ENCODE results near the gene MAGEF1.

Gene MAGEF1

DNA sequence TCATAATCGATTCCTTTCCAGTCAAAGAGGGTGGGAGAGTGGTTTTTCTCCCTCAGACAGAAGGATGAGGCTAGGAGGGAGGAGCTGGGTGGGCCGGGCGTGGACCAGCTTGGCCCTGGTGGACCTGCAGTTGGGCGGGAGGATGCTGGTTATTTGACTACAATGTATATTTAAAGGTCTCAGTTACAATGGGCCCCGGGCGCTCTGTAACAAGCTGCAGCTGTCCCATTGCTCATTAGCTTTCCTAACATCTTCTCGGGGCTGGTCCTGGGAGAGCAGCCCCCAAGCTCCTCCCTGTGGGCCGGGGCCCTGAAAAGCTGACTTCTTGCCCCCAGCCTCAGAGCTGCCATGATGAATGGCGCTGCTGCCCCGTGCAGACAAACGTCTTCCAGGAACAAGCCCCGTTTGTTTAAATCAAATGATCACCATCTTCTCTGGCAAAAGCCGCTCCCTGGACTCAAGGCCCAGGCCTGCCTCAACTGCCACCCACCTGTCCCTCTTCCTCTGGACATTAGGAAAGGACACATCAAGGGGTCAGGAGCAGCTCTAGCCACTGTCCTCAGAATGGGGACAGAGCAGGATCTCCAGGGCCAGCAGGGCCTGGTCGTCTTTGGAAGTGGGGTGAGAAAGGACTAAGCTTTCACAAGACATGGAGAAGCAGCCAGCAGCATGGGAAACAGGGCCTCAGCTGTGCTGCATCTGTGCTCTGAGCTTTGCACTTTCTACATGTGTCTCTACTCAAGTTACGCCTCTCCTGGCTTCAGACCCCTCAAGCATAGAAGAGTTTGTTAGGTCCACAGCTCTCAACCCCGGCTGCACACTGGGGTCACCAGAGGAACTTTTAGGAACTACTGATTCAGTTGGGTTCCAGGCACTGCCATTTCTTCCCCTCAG is 38.6 kb downstream of the MAGEF1 start:
- in situ Hi-C loops (cut with MboI; ENCODE audit: low sequenced_read_pairs): no loop called here

DNA sequence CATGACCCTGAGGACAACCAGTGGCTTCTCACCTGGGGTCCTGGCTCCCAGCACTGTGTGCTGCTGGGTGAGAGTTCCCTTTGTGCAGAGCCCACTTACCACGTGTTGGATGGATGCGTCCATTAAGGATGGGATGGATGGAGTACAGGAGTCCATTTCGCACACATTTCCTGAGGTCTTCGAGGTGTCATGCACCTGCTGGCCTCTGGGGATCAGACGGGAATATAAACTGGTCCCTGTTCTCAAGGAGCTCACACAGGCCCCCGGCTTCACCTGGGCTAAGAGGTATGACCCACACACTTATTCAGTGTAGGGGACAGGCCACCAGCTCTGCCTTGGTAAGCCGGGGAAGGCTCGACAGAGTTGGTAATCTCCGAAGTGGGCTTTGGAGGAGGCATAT is 39.5 kb downstream of the MAGEF1 start:
- in situ Hi-C loops (cut with MboI; ENCODE audit: low sequenced_read_pairs): no loop called here

- in situ Hi-C loops (cut with MboI; ENCODE audit: low sequenced_read_pairs): no loop called here
Measured at GRCh38 chr3:184670091-184670602, 41.7 kb downstream of the MAGEF1 start.

GRCh38 chr3:184669578-184669977 is 42.3 kb downstream of the MAGEF1 start:
- in situ Hi-C loops (cut with MboI; ENCODE audit: low sequenced_read_pairs): no loop called here

GRCh38 chr3:184666442-184666841 is 45.4 kb downstream of the MAGEF1 start:
- in situ Hi-C loops (cut with MboI; ENCODE audit: low sequenced_read_pairs): no loop called here

- in situ Hi-C loops (cut with MboI; ENCODE audit: low sequenced_read_pairs): no loop called here
Measured at GRCh38 chr3:184665101-184665500, 46.8 kb downstream of the MAGEF1 start.

DNA sequence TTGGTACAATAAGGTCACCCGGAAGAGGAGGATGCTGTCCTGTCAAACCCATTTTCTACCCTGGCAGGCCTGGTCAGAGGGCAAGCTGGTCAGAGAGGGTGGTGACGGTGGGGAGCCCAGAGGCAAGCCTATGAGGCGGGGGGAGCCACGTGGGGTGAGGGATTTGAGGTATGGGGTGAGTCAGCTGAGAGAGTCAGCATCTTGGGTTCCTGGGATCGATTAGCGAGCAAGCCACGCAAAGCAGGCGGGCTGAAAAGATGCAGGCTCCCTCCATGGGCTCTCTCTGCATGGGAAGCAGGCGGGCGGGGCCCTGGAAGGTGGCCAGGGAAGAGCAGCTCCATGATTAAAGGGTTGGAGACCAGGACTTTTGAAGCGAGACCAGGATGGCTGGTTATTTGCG is 48.1 kb downstream of the MAGEF1 start:
- in situ Hi-C loops (cut with MboI; ENCODE audit: low sequenced_read_pairs): no loop called here

DNA sequence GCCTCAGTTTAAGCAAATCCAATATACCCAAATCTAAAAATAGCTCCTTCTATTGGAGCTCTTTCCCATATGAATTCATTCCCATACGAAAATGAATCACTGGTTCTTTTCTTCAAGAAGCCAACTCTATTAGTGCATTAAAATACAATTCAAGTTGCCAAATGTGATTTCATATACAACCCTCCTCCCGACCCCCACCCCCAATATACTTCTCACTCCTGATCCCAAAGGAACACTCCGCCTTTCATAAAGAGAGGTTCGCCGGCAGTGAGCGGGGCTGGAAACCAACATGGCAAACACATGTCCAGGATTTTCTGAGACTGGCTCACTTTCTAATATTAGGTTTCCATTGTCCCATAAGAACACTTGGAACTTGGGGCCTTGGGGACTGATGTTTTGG is 48.5 kb downstream of the MAGEF1 start:
- in situ Hi-C loops (cut with MboI; ENCODE audit: low sequenced_read_pairs): no loop called here

DNA sequence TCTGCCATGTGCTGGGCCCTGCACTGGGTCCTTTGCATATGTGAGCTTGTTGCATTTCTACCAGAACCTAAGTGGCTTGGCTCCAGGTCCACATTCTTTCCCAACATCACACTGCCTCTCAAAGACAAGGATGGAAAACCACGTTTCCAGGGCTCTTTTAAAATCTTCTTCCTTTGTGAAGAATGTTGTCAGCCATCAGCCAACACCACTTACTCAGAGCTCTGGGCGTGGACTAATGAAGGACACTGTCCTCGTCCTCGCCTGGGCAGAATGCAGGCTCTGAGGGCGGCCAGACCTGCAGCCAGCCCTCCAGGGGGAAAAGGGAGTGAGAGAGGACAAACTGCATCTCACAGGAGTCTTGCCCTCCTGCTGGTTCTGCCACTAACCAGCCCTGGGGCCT is 49.7 kb downstream of the MAGEF1 start:
- in situ Hi-C loops (cut with MboI; ENCODE audit: low sequenced_read_pairs): no loop called here

DNA sequence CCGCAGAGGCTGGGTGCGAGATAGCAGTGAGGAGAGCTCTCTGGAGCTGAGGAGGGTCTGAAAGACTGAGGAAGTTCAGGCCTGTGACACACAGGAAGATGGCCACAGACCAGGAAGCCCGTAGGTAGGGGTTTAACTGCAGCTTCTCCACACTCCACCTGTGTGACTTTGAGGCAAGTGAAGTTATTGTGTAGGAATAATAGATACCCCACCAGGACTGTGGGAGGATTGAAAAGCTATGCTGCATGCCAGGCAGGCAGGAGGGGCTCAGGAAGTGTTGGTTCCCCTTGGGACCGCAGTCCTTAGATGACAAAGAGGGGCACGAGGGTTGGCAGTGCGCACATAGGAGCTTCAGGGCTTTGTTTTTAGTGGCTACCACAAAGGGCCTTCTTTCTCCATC is 50.9 kb downstream of the MAGEF1 start:
- in situ Hi-C loops (cut with MboI; ENCODE audit: low sequenced_read_pairs): no loop called here
